MCF 10A (cell line): ENCODE measurements around the gene PALMD. TPM values are rescaled to one million over a fixed set of nuclear protein-coding genes. Genes with fewer than 3 reads are reported as not detected.

Experiments used
- BruUV-seq: library from RNA; stranded (reverse); fragments of 400-500 nt; replicated peaks from 2 replicates; lab custom pipeline; 2021; lab: Mats Ljungman, UMichigan
- CTCF ChIA-PET: fragments of 300-600 bp; sonication (Branson Sonifier 250); formaldehyde crosslinking; extraction: SDS; loops from one replicate; lab custom pipeline; 2021; ENCODE audit warnings: antibody characterized with exemption, inconsistent platforms; lab: Yijun Ruan, JAX
- POLR2A ChIA-PET: fragments of 300-600, 350-650 bp; sonication (Branson Sonifier 250); formaldehyde crosslinking; extraction: SDS; loops from one replicate; lab custom pipeline; 2020; ENCODE audit warnings: antibody characterized with exemption, inconsistent platforms; lab: Yijun Ruan, JAX
- DNase-seq: peaks from one replicate; pipeline ENCODE4 v3.0.0-alpha.2; 2018; ENCODE audit not compliant: unreplicated experiment
- H3K27ac Mint-ChIP-seq: one replicate; pipeline ENCODE4 v1.8.0; 2022; ENCODE audit warnings: mild to moderate bottlenecking, low read depth, mixed read lengths; ENCODE audit not compliant: unreplicated experiment
- H3K27me3 Mint-ChIP-seq: one replicate; pipeline ENCODE4 v1.8.0; 2022; ENCODE audit warnings: mixed read lengths; ENCODE audit not compliant: insufficient read depth, unreplicated experiment
- H3K36me3 Mint-ChIP-seq: one replicate; pipeline ENCODE4 v1.8.0; 2022; ENCODE audit warnings: mild to moderate bottlenecking, moderate library complexity, mixed read lengths; ENCODE audit not compliant: insufficient read depth, unreplicated experiment
- H3K4me1 Mint-ChIP-seq: one replicate; pipeline ENCODE4 v1.8.0; 2022; ENCODE audit warnings: mixed read lengths; ENCODE audit not compliant: insufficient read depth, unreplicated experiment
- H3K4me3 Mint-ChIP-seq: one replicate; pipeline ENCODE4 v1.8.0; 2022; ENCODE audit warnings: mild to moderate bottlenecking, moderate library complexity, mixed read lengths; ENCODE audit not compliant: unreplicated experiment
- H3K9me3 Mint-ChIP-seq: one replicate; pipeline ENCODE4 v1.8.0; 2022; ENCODE audit warnings: mixed read lengths; ENCODE audit not compliant: unreplicated experiment
- intact Hi-C: fragments of 100-400 bp; cut with micrococcal nuclease; formaldehyde crosslinking; loops from 2 replicates; pipeline ENCODE4 v1.14.1; 2022
- total RNA-seq: library from RNA; stranded (reverse); gene quantifications from 2 replicates; pipeline ENCODE4 v1.2.3, GENCODE V29; 2022
- TF ChIP-seq, protein P1 (sequence below): fragments of 200-600 bp; IDR thresholded peaks from one replicate; pipeline ENCODE4 v1.8.0; 2022; ENCODE audit warnings: antibody characterized with exemption, mild to moderate bottlenecking; ENCODE audit not compliant: unreplicated experiment

PALMD gene
- total RNA-seq, 1 experiment from 2014 or later: 0.33 TPM

DNA sequence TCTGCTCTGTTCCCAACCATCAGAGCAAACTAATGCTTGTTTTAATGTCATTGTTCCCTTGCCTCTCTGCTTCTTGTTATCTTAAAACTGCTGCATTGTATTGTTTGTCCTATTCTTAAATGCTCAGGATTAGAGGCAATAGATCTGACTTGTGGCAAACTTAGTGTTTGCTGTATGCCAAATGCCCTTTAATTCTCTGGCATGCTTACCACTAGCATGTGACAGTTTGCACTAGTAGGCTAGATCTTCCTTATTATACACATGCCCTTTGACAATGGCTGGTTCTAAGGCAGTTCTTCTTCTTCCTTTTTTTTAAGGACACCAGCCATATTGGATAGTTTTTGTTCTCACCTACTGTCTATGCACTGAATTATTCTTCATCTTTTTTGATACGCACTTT, 30.1 kb downstream of the PALMD start:
- POLR2A ChIA-PET: no interaction called here
- intact Hi-C loops: no loop called here
- no peak overlapping the region for H3K4me3 Mint-ChIP-seq
- no TSS peak for BruUV-seq
- H3K27me3 Mint-ChIP-seq: no peaks in the 10 kb centered on the region
- no peaks in the 10 kb centered on the region for H3K9me3 Mint-ChIP-seq
- CTCF ChIA-PET: no interaction called here
- TF ChIP-seq, protein P1, sequence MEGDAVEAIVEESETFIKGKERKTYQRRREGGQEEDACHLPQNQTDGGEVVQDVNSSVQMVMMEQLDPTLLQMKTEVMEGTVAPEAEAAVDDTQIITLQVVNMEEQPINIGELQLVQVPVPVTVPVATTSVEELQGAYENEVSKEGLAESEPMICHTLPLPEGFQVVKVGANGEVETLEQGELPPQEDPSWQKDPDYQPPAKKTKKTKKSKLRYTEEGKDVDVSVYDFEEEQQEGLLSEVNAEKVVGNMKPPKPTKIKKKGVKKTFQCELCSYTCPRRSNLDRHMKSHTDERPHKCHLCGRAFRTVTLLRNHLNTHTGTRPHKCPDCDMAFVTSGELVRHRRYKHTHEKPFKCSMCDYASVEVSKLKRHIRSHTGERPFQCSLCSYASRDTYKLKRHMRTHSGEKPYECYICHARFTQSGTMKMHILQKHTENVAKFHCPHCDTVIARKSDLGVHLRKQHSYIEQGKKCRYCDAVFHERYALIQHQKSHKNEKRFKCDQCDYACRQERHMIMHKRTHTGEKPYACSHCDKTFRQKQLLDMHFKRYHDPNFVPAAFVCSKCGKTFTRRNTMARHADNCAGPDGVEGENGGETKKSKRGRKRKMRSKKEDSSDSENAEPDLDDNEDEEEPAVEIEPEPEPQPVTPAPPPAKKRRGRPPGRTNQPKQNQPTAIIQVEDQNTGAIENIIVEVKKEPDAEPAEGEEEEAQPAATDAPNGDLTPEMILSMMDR: no peak
- H3K27ac Mint-ChIP-seq: no peak overlapping the region
- no peaks in the 10 kb centered on the region for H3K4me1 Mint-ChIP-seq
- no peaks in the 10 kb centered on the region for H3K36me3 Mint-ChIP-seq
- no peak for DNase-seq

DNA sequence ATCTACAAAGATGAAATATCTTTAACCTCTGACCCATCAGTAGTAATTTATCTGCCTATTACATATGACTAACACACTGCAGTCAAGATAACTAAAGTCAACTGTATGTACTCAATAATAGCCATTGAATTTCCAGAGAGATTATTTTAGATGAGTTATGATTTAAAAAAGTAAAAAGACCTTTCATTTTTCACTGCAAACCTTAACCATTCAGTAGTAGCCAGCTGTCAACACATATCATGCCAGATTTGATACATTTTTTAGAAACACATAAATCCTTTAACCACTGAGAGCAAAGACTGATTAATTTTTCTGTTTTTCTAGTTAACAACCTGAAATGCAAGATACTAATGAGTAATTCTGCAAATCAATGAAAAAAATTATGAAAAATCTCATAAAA, 31.0 kb downstream of the PALMD start:
- BruUV-seq: no TSS peak
- no peak overlapping the region for H3K4me3 Mint-ChIP-seq
- ChIA-PET CTCF (no interaction called here), POLR2A (no interaction called here)
- no peaks in the 10 kb centered on the region for H3K9me3 Mint-ChIP-seq
- intact Hi-C loops: no loop called here
- TF ChIP-seq, protein P1: no peak
- no peak overlapping the region for H3K27ac Mint-ChIP-seq
- H3K27me3 Mint-ChIP-seq: no peaks in the 10 kb centered on the region
- H3K36me3 Mint-ChIP-seq: no peaks in the 10 kb centered on the region
- H3K4me1 Mint-ChIP-seq: no peaks in the 10 kb centered on the region
- no peak for DNase-seq

- ChIA-PET POLR2A (interaction anchor here (1.0 kb wide), 1 partner anchor 182 kb away, joined by 3 read pairs; no protein-coding TSS in a partner anchor), CTCF (no interaction called here)
- BruUV-seq: no TSS peak
- Mint-ChIP-seq H3K27ac (no peak overlapping the region), H3K4me1 (peaks cover 3% of the 10 kb centered on the region), H3K9me3 (no peaks in the 10 kb centered on the region), H3K36me3 (peaks cover 3% of the 10 kb centered on the region), H3K4me3 (no peak overlapping the region), H3K27me3 (no peaks in the 10 kb centered on the region)
- DNase-seq: no peak
- intact Hi-C loops: no loop called here
- TF ChIP-seq, protein P1: no peak
Measured at GRCh38 chr1:99677416-99677815, 31.5 kb downstream of the PALMD start.

GRCh38 chr1:99680270-99680669, 34.4 kb downstream of the PALMD start:
- CTCF ChIA-PET: interaction anchor here (0.6 to 0.7 kb wide), 2 partner anchors 179 to 198 kb away, joined by 3 to 4 read pairs; no protein-coding TSS in a partner anchor

More at GRCh38 chr1:99680270-99680669, 34.4 kb downstream of the PALMD start:
- Mint-ChIP-seq H3K4me3 (no peak overlapping the region), H3K36me3 (peaks cover 5% of the 10 kb centered on the region), H3K4me1 (peaks cover 17% of the 10 kb centered on the region), H3K27me3 (no peaks in the 10 kb centered on the region), H3K9me3 (peaks cover 10% of the 10 kb centered on the region), H3K27ac (peak overlapping the region; percentile 18)
- POLR2A ChIA-PET: interaction anchor here (0.6 to 8.3 kb wide), 7 partner anchors 9 to 775 kb away, joined by 3 to 76 read pairs (median 5); partner anchors contain the start of gene PALMD
- no TSS peak for BruUV-seq
- TF ChIP-seq, protein P1: no peak
- peak; percentile 47 for DNase-seq
- intact Hi-C loops: loop anchor here (10.0 kb wide), 1 partner anchor 155 kb away; no protein-coding TSS in a partner anchor
